ENCODE measurements around the gene CPEB4.

GRCh38 chr5:173954671-173955521 is 66.7 kb downstream of the CPEB4 start:
- no peak for TF ChIP-seq CTCF (IDR thresholded peaks at IDR 0.05)
- TF ChIP-seq POLR2A (IDR thresholded peaks at IDR 0.05): no peak
- TF ChIP-seq POLR2AphosphoS5 (IDR thresholded peaks at IDR 0.05; ENCODE audit: insufficient read depth in 1 of 2, low read depth in 1 of 2): no peak

Measured in vagina (tissue), 2 donors.